Choroid plexus epithelial cell (primary cell): ENCODE measurements around the gene TBC1D5.

Source experiments
- DNase-seq: peaks from one replicate; pipeline ENCODE4 v3.0.0-alpha.2; 2010; ENCODE audit warnings: low read depth
- H3K4me3 ChIP-seq: 2 replicates; pipeline ENCODE4 v1.5.1; 2011; ENCODE audit warnings: low read depth, mild to moderate bottlenecking, control low read depth, low read length, moderate library complexity
- TF ChIP-seq, protein P1 (sequence below): conservative IDR thresholded peaks from 2 replicates; pipeline ENCODE4 v1.5.1; 2011; ENCODE audit warnings: low read depth, mild to moderate bottlenecking, control low read depth, inconsistent platforms, low read length, moderate library complexity

TBC1D5 gene

GRCh38 chr3:17111586-17111985, 630.8 kb downstream of the TBC1D5 start:
- TF ChIP-seq, protein P1, sequence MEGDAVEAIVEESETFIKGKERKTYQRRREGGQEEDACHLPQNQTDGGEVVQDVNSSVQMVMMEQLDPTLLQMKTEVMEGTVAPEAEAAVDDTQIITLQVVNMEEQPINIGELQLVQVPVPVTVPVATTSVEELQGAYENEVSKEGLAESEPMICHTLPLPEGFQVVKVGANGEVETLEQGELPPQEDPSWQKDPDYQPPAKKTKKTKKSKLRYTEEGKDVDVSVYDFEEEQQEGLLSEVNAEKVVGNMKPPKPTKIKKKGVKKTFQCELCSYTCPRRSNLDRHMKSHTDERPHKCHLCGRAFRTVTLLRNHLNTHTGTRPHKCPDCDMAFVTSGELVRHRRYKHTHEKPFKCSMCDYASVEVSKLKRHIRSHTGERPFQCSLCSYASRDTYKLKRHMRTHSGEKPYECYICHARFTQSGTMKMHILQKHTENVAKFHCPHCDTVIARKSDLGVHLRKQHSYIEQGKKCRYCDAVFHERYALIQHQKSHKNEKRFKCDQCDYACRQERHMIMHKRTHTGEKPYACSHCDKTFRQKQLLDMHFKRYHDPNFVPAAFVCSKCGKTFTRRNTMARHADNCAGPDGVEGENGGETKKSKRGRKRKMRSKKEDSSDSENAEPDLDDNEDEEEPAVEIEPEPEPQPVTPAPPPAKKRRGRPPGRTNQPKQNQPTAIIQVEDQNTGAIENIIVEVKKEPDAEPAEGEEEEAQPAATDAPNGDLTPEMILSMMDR, result no peak
- DNase-seq, result peak; percentile 62
- H3K4me3 ChIP-seq, result no peak overlapping the region

DNA sequence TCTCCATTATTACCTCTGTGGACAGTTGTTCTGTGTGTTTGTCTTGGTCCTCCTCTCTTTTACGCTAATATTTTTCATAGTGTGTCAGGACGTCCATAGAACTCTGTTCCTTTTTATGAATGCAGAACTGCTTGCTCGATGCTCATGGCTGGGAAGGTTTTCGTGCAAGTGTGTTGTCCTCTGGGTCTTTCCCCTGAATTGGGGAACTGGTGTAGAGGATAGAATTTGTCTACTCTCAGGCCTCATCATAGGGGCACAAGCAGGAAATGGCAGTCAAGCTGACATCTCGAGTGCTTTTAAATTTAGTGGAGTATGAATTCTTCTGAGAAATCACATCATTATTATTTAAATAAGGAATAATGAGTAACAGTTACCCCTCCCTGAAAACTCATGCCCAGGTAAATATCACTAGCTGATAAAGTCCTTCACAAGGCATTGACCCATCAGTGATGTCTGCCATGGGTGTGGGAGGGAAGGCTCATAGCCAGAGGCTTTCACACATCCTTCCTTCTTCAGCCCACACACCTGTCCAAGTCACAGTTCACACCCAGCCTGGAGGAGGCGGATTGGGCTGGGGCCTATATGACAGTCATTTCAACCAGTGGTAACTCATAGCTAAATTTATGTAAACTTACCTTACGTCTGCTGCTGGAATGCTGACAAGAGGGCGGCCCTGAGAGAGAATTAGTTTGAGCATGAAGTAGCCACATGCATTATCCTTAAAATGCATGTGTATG, 631.6 kb downstream of the TBC1D5 start:
- no peak for DNase-seq
- TF ChIP-seq, protein P1, result no peak
- H3K4me3 ChIP-seq, result no peak overlapping the region
